ENCODE data around the gene GPM6B.
"Not testable (repeated sequence)": the region's sequence is repeated elsewhere in the genome, so short reads cannot be mapped to it uniquely, and the experiment has no call there.

Gene GPM6B

GRCh38 chrX:13730523-13730922 is 86.4 kb downstream of the GPM6B start:
- not testable (repeated sequence) for H2AK5ac ChIP-seq (ENCODE audit: low read depth, low read length); H3K9ac ChIP-seq (ENCODE audit: low read depth, low read length, poor library complexity); H2BK15ac ChIP-seq (ENCODE audit: low read length); H3K79me1 ChIP-seq (ENCODE audit: low read depth, low read length); H3K14ac ChIP-seq (ENCODE audit: low read length); H3K4ac ChIP-seq (ENCODE audit: low read length); H2AFZ ChIP-seq (ENCODE audit: low read length); H2BK5ac ChIP-seq (ENCODE audit: low read length); H3K4me2 ChIP-seq (ENCODE audit: insufficient read depth, low read length, poor library complexity, severe bottlenecking); H3K23ac ChIP-seq (ENCODE audit: low read depth, low read length, poor library complexity); H3K18ac ChIP-seq (ENCODE audit: low read length); H3K27ac ChIP-seq (replicated peaks; ENCODE audit: low read length); H2BK120ac ChIP-seq (ENCODE audit: low read depth, low read length); H3K9me3 ChIP-seq (replicated peaks in 1 of 2; ENCODE audit: control insufficient read depth in 2 of 2, insufficient read depth in 1 of 2, low read depth in 1 of 2, low read length in 2 of 2); DNase-seq (ENCODE audit: low spot score); H3K4me1 ChIP-seq (ENCODE audit: control insufficient read depth in 2 of 2, insufficient read depth in 1 of 2, low read depth in 1 of 2, low read length in 2 of 2); H3K27me3 ChIP-seq (ENCODE audit: control insufficient read depth in 3 of 3, insufficient read depth in 3 of 3, low read depth in 1 of 3, low read length in 3 of 3); H4K91ac ChIP-seq (ENCODE audit: low read depth, low read length, poor library complexity); H2BK12ac ChIP-seq (ENCODE audit: low read length); H4K8ac ChIP-seq (ENCODE audit: low read depth, low read length); H3K4me3 ChIP-seq (ENCODE audit: low read length in 2 of 2)
- H3K36me3 ChIP-seq (replicated peaks in 1 of 2; ENCODE audit: control insufficient read depth in 2 of 2, insufficient read depth in 2 of 2, low read length in 2 of 2), result peaks cover 0 to 13% of the 10 kb centered on the region in 2 donors
- no CpG with 5 or more reads among the region's 1 CpG for WGBS, 2 donors (ENCODE audit: extremely low coverage in 2 of 2, insufficient read length in 2 of 2, insufficient replicate concordance in 1 of 2)

GRCh38 chrX:13726583-13726982 is 90.3 kb downstream of the GPM6B start:
- not testable (repeated sequence) for DNase-seq (ENCODE audit: low spot score); H3K18ac ChIP-seq (ENCODE audit: low read length); H3K27ac ChIP-seq (replicated peaks; ENCODE audit: low read length); H3K79me1 ChIP-seq (ENCODE audit: low read depth, low read length); H2AK5ac ChIP-seq (ENCODE audit: low read depth, low read length); H2BK120ac ChIP-seq (ENCODE audit: low read depth, low read length); H3K4me2 ChIP-seq (ENCODE audit: insufficient read depth, low read length, poor library complexity, severe bottlenecking); H3K4ac ChIP-seq (ENCODE audit: low read length); H2BK15ac ChIP-seq (ENCODE audit: low read length); H3K14ac ChIP-seq (ENCODE audit: low read length); H2AFZ ChIP-seq (ENCODE audit: low read length); H2BK5ac ChIP-seq (ENCODE audit: low read length); H3K27me3 ChIP-seq (ENCODE audit: control insufficient read depth in 3 of 3, insufficient read depth in 3 of 3, low read depth in 1 of 3, low read length in 3 of 3); H3K23ac ChIP-seq (ENCODE audit: low read depth, low read length, poor library complexity); H3K9ac ChIP-seq (ENCODE audit: low read depth, low read length, poor library complexity); H4K91ac ChIP-seq (ENCODE audit: low read depth, low read length, poor library complexity); H3K4me1 ChIP-seq (ENCODE audit: control insufficient read depth in 2 of 2, insufficient read depth in 1 of 2, low read depth in 1 of 2, low read length in 2 of 2); H3K9me3 ChIP-seq (replicated peaks in 1 of 2; ENCODE audit: control insufficient read depth in 2 of 2, insufficient read depth in 1 of 2, low read depth in 1 of 2, low read length in 2 of 2); H4K8ac ChIP-seq (ENCODE audit: low read depth, low read length); H2BK12ac ChIP-seq (ENCODE audit: low read length); H3K4me3 ChIP-seq (ENCODE audit: low read length in 2 of 2)
- peaks cover 0 to 12% of the 10 kb centered on the region in 2 donors for H3K36me3 ChIP-seq (replicated peaks in 1 of 2; ENCODE audit: control insufficient read depth in 2 of 2, insufficient read depth in 2 of 2, low read length in 2 of 2)
- WGBS, 2 donors (ENCODE audit: extremely low coverage in 2 of 2, insufficient read length in 2 of 2, insufficient replicate concordance in 1 of 2), result no CpG with 5 or more reads among the region's 2 CpGs

- H3K27me3 ChIP-seq (ENCODE audit: control insufficient read depth in 3 of 3, insufficient read depth in 3 of 3, low read depth in 1 of 3, low read length in 3 of 3); H4K8ac ChIP-seq (ENCODE audit: low read depth, low read length); H2BK120ac ChIP-seq (ENCODE audit: low read depth, low read length); H2BK15ac ChIP-seq (ENCODE audit: low read length); H3K4me3 ChIP-seq (ENCODE audit: low read length in 2 of 2); H3K79me1 ChIP-seq (ENCODE audit: low read depth, low read length); H2BK12ac ChIP-seq (ENCODE audit: low read length); DNase-seq (ENCODE audit: low spot score); H3K27ac ChIP-seq (replicated peaks; ENCODE audit: low read length); H2AK5ac ChIP-seq (ENCODE audit: low read depth, low read length); H4K91ac ChIP-seq (ENCODE audit: low read depth, low read length, poor library complexity); H3K4ac ChIP-seq (ENCODE audit: low read length); H3K9me3 ChIP-seq (replicated peaks in 1 of 2; ENCODE audit: control insufficient read depth in 2 of 2, insufficient read depth in 1 of 2, low read depth in 1 of 2, low read length in 2 of 2); H2BK5ac ChIP-seq (ENCODE audit: low read length); H3K4me2 ChIP-seq (ENCODE audit: insufficient read depth, low read length, poor library complexity, severe bottlenecking); H3K4me1 ChIP-seq (ENCODE audit: control insufficient read depth in 2 of 2, insufficient read depth in 1 of 2, low read depth in 1 of 2, low read length in 2 of 2); H3K18ac ChIP-seq (ENCODE audit: low read length); H3K9ac ChIP-seq (ENCODE audit: low read depth, low read length, poor library complexity); H3K14ac ChIP-seq (ENCODE audit: low read length); H2AFZ ChIP-seq (ENCODE audit: low read length); H3K23ac ChIP-seq (ENCODE audit: low read depth, low read length, poor library complexity): not testable (repeated sequence)
- no CpG with 5 or more reads among the region's 9 CpGs for WGBS, 2 donors (ENCODE audit: extremely low coverage in 2 of 2, insufficient read length in 2 of 2, insufficient replicate concordance in 1 of 2)
- peaks cover 2 to 20% of the 10 kb centered on the region in 2 donors for H3K36me3 ChIP-seq (replicated peaks in 1 of 2; ENCODE audit: control insufficient read depth in 2 of 2, insufficient read depth in 2 of 2, low read length in 2 of 2)
Measured at GRCh38 chrX:13724878-13725277, 92.0 kb downstream of the GPM6B start.

- peaks cover 0 to 20% of the 10 kb centered on the region in 2 donors for H3K4me1 ChIP-seq (ENCODE audit: control insufficient read depth in 2 of 2, insufficient read depth in 1 of 2, low read depth in 1 of 2, low read length in 2 of 2)
- no peak overlapping the region for H4K8ac ChIP-seq (ENCODE audit: low read depth, low read length)
- H3K27me3 ChIP-seq (ENCODE audit: control insufficient read depth in 3 of 3, insufficient read depth in 3 of 3, low read depth in 1 of 3, low read length in 3 of 3), result no peaks in the 10 kb centered on the region
- H2BK5ac ChIP-seq (ENCODE audit: low read length), result no peak overlapping the region
- no peak overlapping the region for H2BK12ac ChIP-seq (ENCODE audit: low read length)
- no peak overlapping the region for H3K27ac ChIP-seq (replicated peaks; ENCODE audit: low read length)
- no peak overlapping the region for H3K4me3 ChIP-seq (ENCODE audit: low read length in 2 of 2)
- H2BK120ac ChIP-seq (ENCODE audit: low read depth, low read length), result no peak overlapping the region
- H4K91ac ChIP-seq (ENCODE audit: low read depth, low read length, poor library complexity), result no peak overlapping the region
- no peak overlapping the region for H2AFZ ChIP-seq (ENCODE audit: low read length)
- no peak overlapping the region for H3K18ac ChIP-seq (ENCODE audit: low read length)
- H3K9ac ChIP-seq (ENCODE audit: low read depth, low read length, poor library complexity), result no peak overlapping the region
- no peak overlapping the region for H2BK15ac ChIP-seq (ENCODE audit: low read length)
- no peak overlapping the region for H3K4ac ChIP-seq (ENCODE audit: low read length)
- peaks cover 0 to 4% of the 10 kb centered on the region in 2 donors for H3K9me3 ChIP-seq (replicated peaks in 1 of 2; ENCODE audit: control insufficient read depth in 2 of 2, insufficient read depth in 1 of 2, low read depth in 1 of 2, low read length in 2 of 2)
- WGBS, 2 donors (ENCODE audit: extremely low coverage in 2 of 2, insufficient read length in 2 of 2, insufficient replicate concordance in 1 of 2), result no CpG with 5 or more reads among the region's 7 CpGs
- H3K36me3 ChIP-seq (replicated peaks in 1 of 2; ENCODE audit: control insufficient read depth in 2 of 2, insufficient read depth in 2 of 2, low read length in 2 of 2), result peaks cover 5 to 30% of the 10 kb centered on the region in 2 donors
- no peak overlapping the region for H2AK5ac ChIP-seq (ENCODE audit: low read depth, low read length)
- no peaks in the 10 kb centered on the region for H3K79me1 ChIP-seq (ENCODE audit: low read depth, low read length)
- H3K23ac ChIP-seq (ENCODE audit: low read depth, low read length, poor library complexity), result no peak overlapping the region
- no peak overlapping the region for H3K14ac ChIP-seq (ENCODE audit: low read length)
- no peak overlapping the region for H3K4me2 ChIP-seq (ENCODE audit: insufficient read depth, low read length, poor library complexity, severe bottlenecking)
- no peak for DNase-seq (ENCODE audit: low spot score)
Measured at GRCh38 chrX:13721819-13722519, 94.9 kb downstream of the GPM6B start.

Measured in neuronal stem cell (in vitro differentiated cells).